ENCODE data around the gene PTGES. TPM values are rescaled to one million over a fixed set of nuclear protein-coding genes. Genes with fewer than 3 reads are reported as not detected.

PTGES gene
- total and polyA plus RNA-seq, 9 of the 15 experiments (the other 6 are each of a cell fraction or from before 2014, with no cell fraction given): 0.13 TPM; not detected in 8

- CTCF ChIA-PET (ENCODE audit: low intra/inter-chr PET ratio): interaction anchor here (0.6 to 0.9 kb wide), 2 partner anchors 9 to 1525 kb away, joined by 3 to 6 read pairs; partner anchors contain the start of gene DNM1
- TF ChIP-seq ZNF217 (CRISPR knock-in tag; IDR thresholded peaks at IDR 0.05) (no peak), ZNF134 (CRISPR knock-in tag; conservative IDR thresholded peaks at IDR 0.05) (peak; percentile 100), FOXM1 (IDR thresholded peaks at IDR 0.05; ENCODE audit: low read depth) (peak; percentile 75), FOXM1 (CRISPR knock-in tag; IDR thresholded peaks at IDR 0.05; ENCODE audit: low read depth) (no peak), RBM25 (IDR thresholded peaks at IDR 0.05; ENCODE audit: low read depth, low read length, severe bottlenecking) (peak; percentile 64)
- POLR2A ChIA-PET: interaction anchor here (0.8 to 4.7 kb wide), 5 partner anchors 9 to 70 kb away, joined by 3 to 23 read pairs (median 4); no protein-coding TSS in a partner anchor
- peaks cover 31 to 51% of the 10 kb centered on the region in 2 experiments for H3K27me3 ChIP-seq (ENCODE audit: control insufficient read depth in 2 of 2, insufficient read depth in 2 of 2, low read length in 2 of 2)
- H3K9me3 ChIP-seq (replicated peaks; ENCODE audit: control insufficient read depth, insufficient read depth, low read depth, low read length): no peaks in the 10 kb centered on the region
- 27% methylated on average over 7 of the region's 7 CpGs for WGBS (ENCODE audit: insufficient coverage, low coverage, missing lambda C conversion rate)
- H3K36me3 ChIP-seq (ENCODE audit: control insufficient read depth, insufficient read depth, low read length): no peaks in the 10 kb centered on the region
- H3K27ac ChIP-seq (ENCODE audit: extremely low read depth, low read depth, low read length): no peak overlapping the region
- H3K4me1 ChIP-seq (replicated peaks in 1 of 2; ENCODE audit: control insufficient read depth in 2 of 2, insufficient read depth in 2 of 2, low read length in 2 of 2): peaks cover 0 to 22% of the 10 kb centered on the region in 2 experiments; a peak in 2 of 5 replicates
- H3K9me1 ChIP-seq (ENCODE audit: control insufficient read depth, insufficient read depth, low read length): no peaks in the 10 kb centered on the region
- intact Hi-C loops (cut with micrococcal nuclease): loop anchor here (5.0 kb wide), 2 partner anchors 86 to 1431 kb away; partner anchors contain the start of gene ASB6
- H3K4me2 ChIP-seq (ENCODE audit: insufficient read depth, low read length): no peak overlapping the region
- BruUV-seq (replicated peaks): no TSS peak
- no peak overlapping the region; a peak in 1 of 4 replicates for H3K9ac ChIP-seq (ENCODE audit: insufficient read depth in 1 of 2, low read depth in 2 of 2, low read length in 2 of 2)
- ATAC-seq: no peak
- H4K20me1 ChIP-seq (replicated peaks; ENCODE audit: control insufficient read depth, insufficient read depth, low read length): no peaks in the 10 kb centered on the region
- no peaks in the 10 kb centered on the region for H3K79me2 ChIP-seq (ENCODE audit: control insufficient read depth, insufficient read depth, low read length)
- in situ Hi-C loops (cut with MboI): no loop called here
- DNase-seq (ENCODE audit: extremely low read depth in 1 of 4, low spot score in 3 of 4): no peak
- no peak overlapping the region for H3K4me3 ChIP-seq
- FAIRE-seq: no peak
- H2AFZ ChIP-seq (ENCODE audit: low read depth, low read length): no peak overlapping the region
Measured at GRCh38 chr9:129728744-129729143, 24.1 kb downstream of the PTGES start.
